Panc1 (cell line): ENCODE data around the gene HCN2. TPM values are rescaled to one million over a fixed set of nuclear protein-coding genes. Genes with fewer than 3 reads are reported as not detected.

Experiments used
- ATAC-seq: fragments of 200-7000 bp; cut with Tn5 transposase; 2 replicates; pipeline ENCODE4 v1.9.1; 2020; ENCODE audit warnings: mild to moderate bottlenecking, moderate library complexity
- BruUV-seq: library from RNA; stranded (reverse); fragments of 400-500 nt; replicated peaks from 2 replicates; lab custom pipeline; 2021; lab: Mats Ljungman, UMichigan
- CTCF ChIA-PET: fragments of 300-600 bp; sonication (Branson Sonifier 250); formaldehyde crosslinking; loops from one replicate; lab custom pipeline; 2022; ENCODE audit warnings: antibody characterized with exemption; lab: Charles Lee
- POLR2A ChIA-PET: fragments of 300-600 bp; sonication (Branson Sonifier 250); formaldehyde crosslinking; loops from one replicate; lab custom pipeline; 2022; ENCODE audit warnings: antibody characterized with exemption; lab: Charles Lee
- DNase-seq: peaks from one replicate; pipeline ENCODE4 v3.0.0-alpha.2; 2010; ENCODE audit warnings: low read depth, low spot score
- H3K27ac ChIP-seq: 2 replicates; pipeline ENCODE4 v1.5.1; 2011; ENCODE audit warnings: mild to moderate bottlenecking, low read length, inconsistent platforms
- H3K27me3 ChIP-seq: fragments of 200-500 bp; sonication (Bioruptor generic); 2 replicates; pipeline ENCODE4 v1.6.0; 2014; ENCODE audit warnings: low read length, inconsistent platforms; ENCODE audit not compliant: control insufficient read depth, insufficient read depth
- H3K36me3 ChIP-seq: fragments of 200-500 bp; sonication (Bioruptor generic); 2 replicates; pipeline ENCODE4 v1.5.1; 2014; ENCODE audit warnings: inconsistent platforms, mild to moderate bottlenecking, low read length, moderate library complexity; ENCODE audit not compliant: control insufficient read depth, insufficient read depth
- H3K4me1 ChIP-seq: 2 replicates; pipeline ENCODE4 v1.5.1; 2011; ENCODE audit warnings: inconsistent platforms, mild to moderate bottlenecking, low read length, moderate library complexity; ENCODE audit not compliant: control insufficient read depth, insufficient read depth
- H3K4me3 ChIP-seq, 2 experiments: 2 replicates each; pipeline ENCODE4 v1.5.1; 2011 to 2012; ENCODE audit warnings: low read depth in 2 of 2, low read length in 2 of 2, mild to moderate bottlenecking in 2 of 2, inconsistent platforms in 1 of 2, moderate library complexity in 1 of 2
- H3K9me3 ChIP-seq: fragments of 200-500 bp; sonication (Bioruptor generic); 2 replicates; pipeline ENCODE4 v1.5.1; 2014; ENCODE audit warnings: low read depth, mild to moderate bottlenecking, inconsistent platforms, low read length, moderate library complexity; ENCODE audit not compliant: control insufficient read depth, insufficient read depth
- POLR2AphosphoS5 ChIP-seq: IDR thresholded peaks from 2 replicates; pipeline ENCODE4 v1.6.1; 2012; ENCODE audit warnings: mild to moderate bottlenecking, low read depth, low read length, moderate library complexity
- SIN3A ChIP-seq: IDR thresholded peaks from 2 replicates; pipeline ENCODE4 v1.6.1; 2012; ENCODE audit warnings: low read depth, mild to moderate bottlenecking, low read length, moderate library complexity, borderline replicate concordance; ENCODE audit not compliant: insufficient read depth
- TCF7L2 ChIP-seq: IDR thresholded peaks from 2 replicates; pipeline ENCODE4 v1.6.1; 2011; ENCODE audit warnings: mild to moderate bottlenecking, low read depth, low read length, inconsistent platforms
- in situ Hi-C: cut with HindIII; loops from 2 replicates; pipeline ENCODE4 v1.10.0; 2016; ENCODE audit warnings: low sequenced_read_pairs, low pct_unique_long_range_greater_than_20kb
- intact Hi-C: fragments of 100-400 bp; cut with micrococcal nuclease; formaldehyde crosslinking; loops from one replicate; pipeline ENCODE4 v1.10.0; 2022; ENCODE audit not compliant: unreplicated experiment
- total RNA-seq: library from RNA; stranded (reverse); gene quantifications from one replicate; pipeline ENCODE4 v1.2.1, GENCODE V29; 2021; ENCODE audit not compliant: unreplicated experiment
- TF ChIP-seq, protein P1 (sequence below): fragments of 450-650 bp; IDR thresholded peaks from 2 replicates; pipeline ENCODE4 v1.5.1; 2017; ENCODE audit warnings: mild to moderate bottlenecking
- TF ChIP-seq, protein P2 (sequence below), 2 experiments: IDR thresholded peaks; 2 replicates each; pipeline ENCODE4 v1.6.1; 2011 to 2012; ENCODE audit warnings: low read depth in 2 of 2, control low read depth in 1 of 2, low read length in 1 of 2, mild to moderate bottlenecking in 1 of 2, moderate library complexity in 1 of 2; ENCODE audit not compliant: insufficient read depth in 1 of 2

The HCN2 gene
- total RNA-seq, 1 experiment from 2014 or later = 15.1 TPM

DNA sequence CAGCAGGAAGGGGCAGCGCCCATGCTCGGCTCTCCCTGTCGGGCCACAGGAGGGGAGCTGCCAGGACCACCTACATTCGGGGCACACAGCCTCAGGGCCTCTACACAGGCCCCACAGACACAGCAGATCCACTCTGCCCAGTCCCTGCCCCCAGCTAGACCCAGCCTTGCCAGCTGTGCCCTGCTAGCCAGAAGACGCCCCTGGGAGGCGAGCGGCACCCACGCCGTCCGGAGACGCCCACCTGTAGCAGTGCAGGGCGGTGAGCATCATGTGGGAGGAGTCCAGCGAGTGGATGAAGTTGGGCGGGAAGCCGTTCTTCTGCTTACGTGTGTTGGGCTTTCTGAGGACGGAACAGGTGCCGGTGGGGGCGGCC lies 28.6 kb downstream of the HCN2 start:
- Histone ChIP-seq H3K9me3 (no peaks in the 10 kb centered on the region), H3K36me3 (no peaks in the 10 kb centered on the region), H3K4me1 (no peaks in the 10 kb centered on the region), H3K4me3 (no peak overlapping the region), H3K27me3 (no peaks in the 10 kb centered on the region), H3K27ac (no peak overlapping the region)
- DNase-seq (no peak), ATAC-seq (no peak)
- CTCF ChIA-PET = no interaction called here
- BruUV-seq = no TSS peak
- TF ChIP-seq, protein P1, sequence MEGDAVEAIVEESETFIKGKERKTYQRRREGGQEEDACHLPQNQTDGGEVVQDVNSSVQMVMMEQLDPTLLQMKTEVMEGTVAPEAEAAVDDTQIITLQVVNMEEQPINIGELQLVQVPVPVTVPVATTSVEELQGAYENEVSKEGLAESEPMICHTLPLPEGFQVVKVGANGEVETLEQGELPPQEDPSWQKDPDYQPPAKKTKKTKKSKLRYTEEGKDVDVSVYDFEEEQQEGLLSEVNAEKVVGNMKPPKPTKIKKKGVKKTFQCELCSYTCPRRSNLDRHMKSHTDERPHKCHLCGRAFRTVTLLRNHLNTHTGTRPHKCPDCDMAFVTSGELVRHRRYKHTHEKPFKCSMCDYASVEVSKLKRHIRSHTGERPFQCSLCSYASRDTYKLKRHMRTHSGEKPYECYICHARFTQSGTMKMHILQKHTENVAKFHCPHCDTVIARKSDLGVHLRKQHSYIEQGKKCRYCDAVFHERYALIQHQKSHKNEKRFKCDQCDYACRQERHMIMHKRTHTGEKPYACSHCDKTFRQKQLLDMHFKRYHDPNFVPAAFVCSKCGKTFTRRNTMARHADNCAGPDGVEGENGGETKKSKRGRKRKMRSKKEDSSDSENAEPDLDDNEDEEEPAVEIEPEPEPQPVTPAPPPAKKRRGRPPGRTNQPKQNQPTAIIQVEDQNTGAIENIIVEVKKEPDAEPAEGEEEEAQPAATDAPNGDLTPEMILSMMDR = no peak
- TF ChIP-seq POLR2AphosphoS5 (no peak), TCF7L2 (no peak), SIN3A (no peak)
- TF ChIP-seq, protein P2, sequence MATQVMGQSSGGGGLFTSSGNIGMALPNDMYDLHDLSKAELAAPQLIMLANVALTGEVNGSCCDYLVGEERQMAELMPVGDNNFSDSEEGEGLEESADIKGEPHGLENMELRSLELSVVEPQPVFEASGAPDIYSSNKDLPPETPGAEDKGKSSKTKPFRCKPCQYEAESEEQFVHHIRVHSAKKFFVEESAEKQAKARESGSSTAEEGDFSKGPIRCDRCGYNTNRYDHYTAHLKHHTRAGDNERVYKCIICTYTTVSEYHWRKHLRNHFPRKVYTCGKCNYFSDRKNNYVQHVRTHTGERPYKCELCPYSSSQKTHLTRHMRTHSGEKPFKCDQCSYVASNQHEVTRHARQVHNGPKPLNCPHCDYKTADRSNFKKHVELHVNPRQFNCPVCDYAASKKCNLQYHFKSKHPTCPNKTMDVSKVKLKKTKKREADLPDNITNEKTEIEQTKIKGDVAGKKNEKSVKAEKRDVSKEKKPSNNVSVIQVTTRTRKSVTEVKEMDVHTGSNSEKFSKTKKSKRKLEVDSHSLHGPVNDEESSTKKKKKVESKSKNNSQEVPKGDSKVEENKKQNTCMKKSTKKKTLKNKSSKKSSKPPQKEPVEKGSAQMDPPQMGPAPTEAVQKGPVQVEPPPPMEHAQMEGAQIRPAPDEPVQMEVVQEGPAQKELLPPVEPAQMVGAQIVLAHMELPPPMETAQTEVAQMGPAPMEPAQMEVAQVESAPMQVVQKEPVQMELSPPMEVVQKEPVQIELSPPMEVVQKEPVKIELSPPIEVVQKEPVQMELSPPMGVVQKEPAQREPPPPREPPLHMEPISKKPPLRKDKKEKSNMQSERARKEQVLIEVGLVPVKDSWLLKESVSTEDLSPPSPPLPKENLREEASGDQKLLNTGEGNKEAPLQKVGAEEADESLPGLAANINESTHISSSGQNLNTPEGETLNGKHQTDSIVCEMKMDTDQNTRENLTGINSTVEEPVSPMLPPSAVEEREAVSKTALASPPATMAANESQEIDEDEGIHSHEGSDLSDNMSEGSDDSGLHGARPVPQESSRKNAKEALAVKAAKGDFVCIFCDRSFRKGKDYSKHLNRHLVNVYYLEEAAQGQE (IDR thresholded peaks at IDR 0.05; ENCODE audit: insufficient read depth in 1 of 2, low read depth in 2 of 2, low read length in 1 of 2) = no peak
- intact Hi-C loops (no loop called here), in situ Hi-C loops (no loop called here)
- POLR2A ChIA-PET = no interaction called here

DNA sequence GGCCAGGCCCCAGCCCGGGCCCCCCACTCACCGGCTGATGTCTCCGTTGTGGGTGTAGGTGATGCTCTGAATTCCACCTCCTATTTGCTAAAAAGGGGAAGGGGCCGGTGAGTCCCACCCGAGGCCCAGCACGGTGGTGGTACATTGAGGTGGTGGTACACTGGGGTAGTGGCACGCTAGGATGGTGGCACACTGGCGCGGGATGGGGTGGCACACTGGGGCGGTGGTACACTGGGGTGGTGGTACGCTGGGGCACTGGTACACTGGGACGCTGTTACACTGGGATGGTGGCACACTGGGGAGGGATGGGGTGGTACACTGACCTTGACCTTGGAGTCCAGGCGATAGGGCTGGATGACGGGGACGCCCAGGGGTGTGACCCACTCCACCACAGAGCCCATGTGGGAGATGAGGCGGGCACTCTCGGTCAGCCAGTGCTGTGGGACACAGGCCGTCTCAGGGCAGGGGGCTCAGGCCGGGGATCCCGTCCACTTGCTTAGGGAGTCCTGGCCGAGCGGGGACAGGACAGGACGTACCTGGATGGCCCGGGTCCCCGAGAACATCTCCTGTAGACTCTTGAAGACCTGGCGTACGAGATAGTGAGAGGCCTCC lies 29.1 kb downstream of the HCN2 start:
- H3K9me3 ChIP-seq = no peaks in the 10 kb centered on the region
- H3K27ac ChIP-seq = no peak overlapping the region
- DNase-seq (no peak), ATAC-seq (no peak)
- H3K4me1 ChIP-seq = no peaks in the 10 kb centered on the region
- no peak overlapping the region for H3K4me3 ChIP-seq
- in situ Hi-C loops (no loop called here), intact Hi-C loops (no loop called here)
- H3K27me3 ChIP-seq = no peaks in the 10 kb centered on the region
- TF ChIP-seq, protein P2 (IDR thresholded peaks at IDR 0.05; ENCODE audit: insufficient read depth in 1 of 2, low read depth in 2 of 2, low read length in 1 of 2) = no peak
- no peaks in the 10 kb centered on the region for H3K36me3 ChIP-seq
- ChIA-PET POLR2A (no interaction called here), CTCF (no interaction called here)
- no TSS peak for BruUV-seq
